ENCODE measurements around the gene TMBIM6. TPM values are rescaled to one million over a fixed set of nuclear protein-coding genes. Genes with fewer than 3 reads are reported as not detected.
A peak's percentile ranks its signal among the peaks of the same experiment; 100 is the strongest.
"Not testable (repeated sequence)": the region's sequence is repeated elsewhere in the genome, so short reads cannot be mapped to it uniquely, and the experiment has no call there.

Gene TMBIM6
- total RNA-seq, 1 donor from 2014 or later, result 370 TPM

DNA sequence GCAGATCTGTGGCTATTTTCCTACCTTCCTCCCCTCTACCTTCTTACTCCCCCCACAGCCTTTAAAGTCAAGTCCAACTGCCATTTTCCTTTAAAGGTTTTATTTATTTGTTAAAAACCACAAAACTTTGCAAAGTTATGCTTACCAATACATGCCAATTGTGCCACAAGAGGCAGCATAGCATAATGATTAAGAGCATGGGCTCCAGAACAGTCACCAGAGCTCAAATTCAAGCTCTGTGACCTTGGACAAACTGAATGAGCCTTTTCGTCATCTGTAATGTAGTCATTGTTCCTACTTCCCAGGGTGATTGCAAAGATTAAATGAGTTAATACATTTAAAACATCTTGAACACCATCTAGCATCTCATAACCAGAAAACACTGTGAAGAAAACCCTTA is 21.1 kb upstream of the TMBIM6 start:
- Mint-ChIP-seq H3K36me3 (ENCODE audit: low read depth) (no peaks in the 10 kb centered on the region), H3K4me3 (no peak overlapping the region), H3K27ac (ENCODE audit: unreplicated experiment) (no peak overlapping the region), H3K27me3 (ENCODE audit: low read depth) (peaks cover 40% of the 10 kb centered on the region), H3K4me1 (peaks cover 4% of the 10 kb centered on the region), H3K9me3 (peaks cover 3% of the 10 kb centered on the region)
- TF ChIP-seq CTCF (conservative IDR thresholded peaks at IDR 0.05), result no peak
- DNase-seq (ENCODE audit: low read depth, low spot score), result no peak

- not testable (repeated sequence) for DNase-seq (ENCODE audit: low read depth, low spot score); H3K4me1 Mint-ChIP-seq; H3K36me3 Mint-ChIP-seq (ENCODE audit: low read depth); H3K4me3 Mint-ChIP-seq; H3K9me3 Mint-ChIP-seq; H3K27ac Mint-ChIP-seq (ENCODE audit: unreplicated experiment)
- H3K27me3 Mint-ChIP-seq (ENCODE audit: low read depth), result peaks cover 38% of the 10 kb centered on the region
These were observed 20.0 kb upstream of the TMBIM6 start for GRCh38 chr12:49721355-49721754.

DNA sequence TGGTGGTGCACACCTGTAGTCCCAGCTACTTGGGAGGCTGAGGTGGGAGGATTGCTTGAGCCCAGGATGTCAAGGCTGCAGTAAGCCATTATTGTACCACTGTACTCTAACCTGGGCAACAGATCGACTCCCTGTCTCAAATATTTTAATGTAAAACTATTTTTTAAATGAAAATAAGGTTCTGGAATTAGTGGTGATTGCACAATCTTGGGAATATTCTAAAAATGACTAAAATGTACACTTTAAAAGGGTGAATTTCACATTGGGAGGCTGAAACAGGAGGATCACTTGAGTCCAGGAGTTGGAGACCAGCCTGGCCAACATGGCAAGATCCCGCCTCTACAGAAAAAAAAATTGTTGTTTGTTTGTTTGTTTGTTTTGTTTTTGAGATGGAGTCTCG is 12.9 kb upstream of the TMBIM6 start:
- H3K4me3 Mint-ChIP-seq, result no peak overlapping the region
- H3K27me3 Mint-ChIP-seq (ENCODE audit: low read depth), result peaks cover 39% of the 10 kb centered on the region
- no peak overlapping the region for H3K27ac Mint-ChIP-seq (ENCODE audit: unreplicated experiment)
- no peak for TF ChIP-seq CTCF (conservative IDR thresholded peaks at IDR 0.05)
- no peaks in the 10 kb centered on the region for H3K4me1 Mint-ChIP-seq
- no peaks in the 10 kb centered on the region for H3K36me3 Mint-ChIP-seq (ENCODE audit: low read depth)
- DNase-seq (ENCODE audit: low read depth, low spot score), result no peak
- no peaks in the 10 kb centered on the region for H3K9me3 Mint-ChIP-seq

DNA sequence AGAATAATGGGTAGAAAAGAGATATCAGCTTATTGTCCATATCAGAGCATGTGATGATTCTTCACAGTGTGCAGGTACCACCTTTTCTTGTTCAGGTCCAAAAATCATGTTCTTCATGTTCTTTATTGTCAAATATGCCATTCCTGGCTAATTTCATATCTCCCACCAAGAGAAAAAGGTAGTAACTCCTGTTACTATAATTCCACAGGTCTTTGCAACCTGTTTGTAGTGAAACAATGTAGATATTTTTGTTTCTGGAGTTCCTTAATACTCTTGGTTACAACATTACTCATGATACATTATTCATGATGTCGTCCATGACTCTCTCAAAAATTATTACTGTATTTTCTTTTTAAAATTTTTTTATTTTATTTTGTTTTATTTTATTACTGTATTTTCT is 11.3 kb upstream of the TMBIM6 start:
- no peak for TF ChIP-seq CTCF (conservative IDR thresholded peaks at IDR 0.05)
- Mint-ChIP-seq H3K4me1 (no peaks in the 10 kb centered on the region), H3K36me3 (ENCODE audit: low read depth) (peaks cover 2% of the 10 kb centered on the region), H3K27ac (ENCODE audit: unreplicated experiment) (no peak overlapping the region), H3K27me3 (ENCODE audit: low read depth) (peaks cover 33% of the 10 kb centered on the region), H3K4me3 (no peak overlapping the region), H3K9me3 (peaks cover 2% of the 10 kb centered on the region)
- no peak for DNase-seq (ENCODE audit: low read depth, low spot score)

DNA sequence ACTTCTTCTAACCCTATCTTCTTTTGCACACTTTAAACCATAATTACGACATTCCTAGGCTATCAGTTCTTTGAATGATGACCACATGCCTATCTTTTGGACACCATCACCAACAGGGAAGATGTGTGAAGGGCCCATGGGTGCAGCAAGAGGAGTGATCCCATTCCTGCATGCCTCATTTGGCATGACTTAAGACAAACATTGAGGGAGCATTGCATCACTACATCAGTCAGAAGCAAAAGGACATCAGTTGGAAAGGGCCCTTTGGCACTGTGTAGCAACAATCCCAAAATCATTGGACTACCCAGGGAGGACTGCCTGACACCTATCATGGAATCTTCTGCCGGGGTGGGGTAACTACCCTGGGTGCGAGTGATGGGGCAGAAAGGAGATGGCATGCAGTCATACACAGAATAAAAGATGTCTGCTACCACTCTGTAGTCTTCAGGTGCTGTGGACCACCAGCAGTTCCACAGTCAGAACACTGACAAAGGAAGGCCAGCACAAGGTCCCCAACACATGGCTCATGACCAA is 10.7 kb upstream of the TMBIM6 start:
- DNase-seq (ENCODE audit: low read depth, low spot score), result no peak
- no peaks in the 10 kb centered on the region for H3K4me1 Mint-ChIP-seq
- H3K27me3 Mint-ChIP-seq (ENCODE audit: low read depth), result peaks cover 32% of the 10 kb centered on the region
- peaks cover 2% of the 10 kb centered on the region for H3K36me3 Mint-ChIP-seq (ENCODE audit: low read depth)
- no peak overlapping the region for H3K27ac Mint-ChIP-seq (ENCODE audit: unreplicated experiment)
- H3K4me3 Mint-ChIP-seq, result no peak overlapping the region
- no peak for TF ChIP-seq CTCF (conservative IDR thresholded peaks at IDR 0.05)
- H3K9me3 Mint-ChIP-seq, result peaks cover 2% of the 10 kb centered on the region

GRCh38 chr12:49733219-49734017 is 7.9 kb upstream of the TMBIM6 start:
- Mint-ChIP-seq H3K9me3 (peaks cover 2% of the 10 kb centered on the region), H3K4me3 (no peak overlapping the region), H3K4me1 (no peaks in the 10 kb centered on the region), H3K27ac (ENCODE audit: unreplicated experiment) (no peak overlapping the region), H3K36me3 (ENCODE audit: low read depth) (peaks cover 2% of the 10 kb centered on the region), H3K27me3 (ENCODE audit: low read depth) (peaks cover 20% of the 10 kb centered on the region)
- DNase-seq (ENCODE audit: low read depth, low spot score), result peak; percentile 22
- no peak for TF ChIP-seq CTCF (conservative IDR thresholded peaks at IDR 0.05)

GRCh38 chr12:49734900-49735299 is 6.5 kb upstream of the TMBIM6 start:
- not testable (repeated sequence) for H3K27ac Mint-ChIP-seq (ENCODE audit: unreplicated experiment); DNase-seq (ENCODE audit: low read depth, low spot score); H3K4me3 Mint-ChIP-seq; H3K4me1 Mint-ChIP-seq; H3K36me3 Mint-ChIP-seq (ENCODE audit: low read depth); H3K9me3 Mint-ChIP-seq
- H3K27me3 Mint-ChIP-seq (ENCODE audit: low read depth), result peaks cover 20% of the 10 kb centered on the region

GRCh38 chr12:49738721-49739120 is 2.6 kb upstream of the TMBIM6 start:
- DNase-seq (ENCODE audit: low read depth, low spot score); H3K4me3 Mint-ChIP-seq; H3K27ac Mint-ChIP-seq (ENCODE audit: unreplicated experiment); H3K27me3 Mint-ChIP-seq (ENCODE audit: low read depth); H3K36me3 Mint-ChIP-seq (ENCODE audit: low read depth); H3K9me3 Mint-ChIP-seq: not testable (repeated sequence)
- peaks cover 26% of the 10 kb centered on the region for H3K4me1 Mint-ChIP-seq

- H3K4me3 Mint-ChIP-seq; DNase-seq (ENCODE audit: low read depth, low spot score): not testable (repeated sequence)
These were observed 1.1 kb upstream of the TMBIM6 start for GRCh38 chr12:49740277-49740676.

More at GRCh38 chr12:49740277-49740676, 1.1 kb upstream of the TMBIM6 start:
- not testable (repeated sequence) for H3K9me3 Mint-ChIP-seq; H3K27ac Mint-ChIP-seq (ENCODE audit: unreplicated experiment); H3K27me3 Mint-ChIP-seq (ENCODE audit: low read depth); H3K36me3 Mint-ChIP-seq (ENCODE audit: low read depth)
- peaks cover 41% of the 10 kb centered on the region for H3K4me1 Mint-ChIP-seq

Data from neural crest cell (in vitro differentiated cells).